HG02759 (cell line): ENCODE results near the gene FABP2.
A peak's percentile ranks its signal among the peaks of the same experiment; 100 is the strongest.
"Not testable (repeated sequence)": the region's sequence is repeated elsewhere in the genome, so short reads cannot be mapped to it uniquely, and the experiment has no call there.

Source experiments
- ATAC-seq: cut with Tn5 transposase; IDR thresholded peaks from one replicate; pipeline ENCODE4 v1.9.1; 2021; ENCODE audit warnings: mild to moderate bottlenecking, moderate library complexity; ENCODE audit not compliant: unreplicated experiment

The FABP2 gene

DNA sequence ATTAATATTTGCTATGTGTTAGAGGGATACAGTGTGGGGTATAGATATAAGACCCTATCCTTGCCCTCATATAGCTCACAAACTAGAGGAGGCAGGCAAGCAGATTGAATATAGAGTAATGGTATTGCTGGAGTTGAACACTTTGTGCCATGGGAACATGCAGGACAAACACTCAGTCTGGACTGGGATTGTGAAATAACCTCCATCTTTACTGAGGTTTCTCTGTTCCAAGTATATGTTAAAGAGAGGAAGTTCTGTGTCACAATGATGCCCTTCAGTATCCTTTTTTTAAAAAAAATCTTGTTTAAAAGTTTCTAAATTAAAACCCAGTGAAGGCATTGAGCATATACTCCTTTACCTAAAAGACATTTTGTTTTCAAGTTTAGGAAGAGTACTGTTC is 8.7 kb downstream of the FABP2 start:
- ATAC-seq: no peak

- ATAC-seq: no peak
Observed at GRCh38 chr4:119310826-119311225, 11.1 kb downstream of the FABP2 start.

GRCh38 chr4:119307606-119308005 is 14.3 kb downstream of the FABP2 start:
- no peak for ATAC-seq

DNA sequence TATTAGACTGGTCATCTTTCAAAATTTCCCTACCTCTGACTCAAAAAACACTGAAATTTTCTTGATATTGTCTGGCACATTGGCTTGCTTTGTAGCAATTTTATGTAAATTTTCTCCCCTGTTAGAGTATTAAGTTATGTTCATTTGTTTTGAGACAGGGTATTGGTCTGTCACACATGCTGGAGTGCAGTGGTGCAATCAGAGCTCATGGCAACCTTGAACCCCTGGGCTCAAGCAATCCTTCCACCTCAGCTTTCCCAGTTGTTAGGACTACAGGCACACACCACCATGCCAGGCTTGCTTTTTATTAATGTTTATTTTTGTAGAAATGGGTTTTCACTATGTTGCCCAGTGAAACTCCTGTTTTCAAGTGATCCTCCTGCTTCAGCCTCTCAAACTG is 17.5 kb downstream of the FABP2 start:
- no peak for ATAC-seq

DNA sequence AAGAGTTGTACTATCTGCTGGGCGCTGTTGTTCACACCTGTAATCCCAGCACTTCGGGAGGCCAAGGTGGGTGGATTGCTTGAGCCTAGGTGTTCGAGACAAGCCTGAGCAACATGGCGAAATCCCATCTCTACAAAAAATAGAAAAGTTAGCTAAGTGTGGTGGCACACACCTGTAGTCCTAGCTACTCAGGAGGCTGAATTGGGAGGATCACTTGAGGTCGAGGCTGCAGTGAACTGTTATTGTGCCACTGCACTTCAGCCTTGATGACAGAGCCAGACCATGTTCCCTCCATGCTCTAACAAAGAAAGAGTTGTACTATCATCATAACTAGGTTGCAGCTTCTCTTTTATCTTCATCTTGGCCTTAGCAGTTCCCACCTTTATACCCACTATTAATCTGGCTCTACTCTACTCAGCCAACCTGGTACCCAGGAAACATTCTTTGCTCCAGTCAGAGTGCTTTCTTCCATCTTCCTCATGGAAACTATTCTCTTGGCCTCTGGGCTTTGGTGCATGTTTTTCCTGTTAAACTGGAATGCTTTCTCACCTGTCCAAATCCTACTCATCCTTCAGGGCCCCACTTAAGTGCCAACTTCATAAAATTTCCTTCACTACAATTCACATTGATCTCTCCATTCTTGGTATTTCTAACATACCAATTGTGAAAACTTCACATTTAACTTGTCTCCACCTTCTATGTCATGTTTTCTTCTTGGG is 18.2 kb downstream of the FABP2 start:
- no peak for ATAC-seq

- ATAC-seq: no peak
Observed at GRCh38 chr4:119302073-119302832, 19.7 kb downstream of the FABP2 start.

GRCh38 chr4:119300101-119300978 is 21.6 kb downstream of the FABP2 start:
- peak; percentile 97 for ATAC-seq

DNA sequence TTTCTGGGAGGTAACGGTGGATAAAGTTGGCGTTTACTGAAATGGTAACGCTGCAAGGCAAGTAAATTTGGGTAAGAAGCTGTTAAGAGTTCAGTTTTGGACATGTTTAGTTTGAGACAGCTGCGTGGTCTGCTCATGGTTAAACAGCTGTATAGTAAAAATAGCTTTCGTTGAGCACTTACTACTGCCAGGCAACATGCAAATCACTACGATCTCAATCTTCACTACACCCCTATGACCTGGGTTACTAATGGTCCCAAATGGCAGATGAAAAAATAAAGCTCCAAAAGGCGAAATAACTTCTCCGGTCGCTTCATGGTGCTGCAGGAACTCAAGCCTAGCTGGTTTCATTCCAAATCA is 22.2 kb downstream of the FABP2 start:
- ATAC-seq: peak; percentile 47

- ATAC-seq: no peak
Observed at GRCh38 chr4:119299260-119299671, 22.7 kb downstream of the FABP2 start.

- no peak for ATAC-seq
Observed at GRCh38 chr4:119297795-119298194, 24.1 kb downstream of the FABP2 start.

GRCh38 chr4:119296356-119296755 is 25.6 kb downstream of the FABP2 start:
- no peak for ATAC-seq

DNA sequence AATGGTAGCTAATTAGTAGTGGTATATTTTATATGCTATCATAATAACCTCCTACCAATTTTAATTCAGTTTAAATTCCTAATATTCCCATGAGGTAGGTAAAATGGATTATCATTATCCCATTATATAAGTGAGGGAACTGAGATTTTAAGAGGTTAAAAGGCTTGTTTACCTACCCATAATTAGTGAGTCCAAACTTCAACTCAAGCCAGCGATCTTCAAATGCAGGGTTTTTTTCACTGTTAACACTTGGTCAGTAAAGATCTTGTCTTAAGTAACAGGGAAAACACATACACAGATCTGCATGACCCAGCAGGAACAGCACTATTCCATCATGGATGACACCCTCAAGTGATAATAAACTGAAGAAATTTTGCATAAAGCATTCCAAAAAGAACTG is 31.3 kb downstream of the FABP2 start:
- no peak for ATAC-seq

GRCh38 chr4:119289313-119289712 is 32.6 kb downstream of the FABP2 start:
- no peak for ATAC-seq

- ATAC-seq: no peak
Observed at GRCh38 chr4:119286377-119287002, 35.4 kb downstream of the FABP2 start.

- ATAC-seq: no peak
Observed at GRCh38 chr4:119284876-119285780, 36.8 kb downstream of the FABP2 start.

DNA sequence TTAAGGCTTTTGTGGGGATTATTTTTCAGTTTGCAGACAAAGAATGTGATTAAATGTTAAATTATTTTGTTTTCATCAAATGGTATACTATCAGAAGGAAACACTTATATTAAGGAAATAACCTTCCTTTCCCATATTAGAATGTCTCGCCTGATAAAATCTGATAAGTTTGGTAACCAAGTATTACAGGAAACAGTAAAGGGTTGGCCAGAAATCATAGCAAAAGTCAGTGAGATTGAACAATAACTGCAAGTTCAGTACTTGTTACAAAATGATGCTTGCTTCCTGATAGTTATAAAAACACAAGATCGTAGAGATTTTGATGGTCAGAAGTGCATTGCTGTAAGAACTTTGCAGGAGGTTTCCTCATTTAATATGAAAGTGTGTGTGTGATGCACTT is 40.5 kb downstream of the FABP2 start:
- ATAC-seq: no peak

DNA sequence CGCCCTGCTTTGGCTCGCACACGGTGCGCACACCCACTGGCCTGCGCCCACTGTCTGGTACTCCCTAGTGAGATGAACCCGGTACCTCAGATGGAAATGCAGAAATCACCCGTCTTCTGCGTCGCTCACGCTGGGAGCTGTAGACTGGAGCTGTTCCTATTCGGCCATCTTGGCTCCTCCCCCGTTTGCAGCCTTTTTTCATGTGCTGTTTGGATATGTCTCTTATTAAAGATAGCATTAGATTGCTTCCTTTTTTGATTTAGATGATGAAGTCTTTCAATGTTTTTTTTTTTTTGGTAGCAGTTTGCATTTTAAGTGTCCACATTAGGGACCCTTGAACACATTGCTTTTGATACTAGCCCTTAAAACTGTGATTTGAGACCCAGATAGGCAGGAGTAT is 42.0 kb downstream of the FABP2 start:
- not testable (repeated sequence) for ATAC-seq

DNA sequence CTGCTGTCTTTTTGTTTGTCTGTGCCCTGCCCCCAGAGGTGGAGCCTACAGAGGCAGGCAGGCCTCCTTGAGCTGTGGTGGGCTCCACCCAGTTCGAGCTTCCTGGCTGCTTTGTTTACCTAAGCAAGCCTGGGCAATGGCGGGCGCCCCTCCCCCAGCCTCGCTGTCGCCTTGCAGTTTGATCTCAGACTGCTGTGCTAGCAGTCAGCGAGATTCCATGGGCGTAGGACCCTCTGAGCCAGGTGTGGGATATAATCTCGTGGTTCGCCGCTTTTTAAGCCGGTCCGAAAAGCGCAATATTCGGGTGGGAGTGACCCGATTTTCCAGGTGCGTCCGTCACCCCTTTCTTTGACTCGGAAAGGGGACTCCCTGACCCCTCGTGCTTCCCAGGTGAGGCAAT is 42.4 kb downstream of the FABP2 start:
- not testable (repeated sequence) for ATAC-seq

GRCh38 chr4:119271361-119272085 is 50.4 kb downstream of the FABP2 start:
- ATAC-seq: no peak
